ENCODE measurements around the gene PDK1.

DNA sequence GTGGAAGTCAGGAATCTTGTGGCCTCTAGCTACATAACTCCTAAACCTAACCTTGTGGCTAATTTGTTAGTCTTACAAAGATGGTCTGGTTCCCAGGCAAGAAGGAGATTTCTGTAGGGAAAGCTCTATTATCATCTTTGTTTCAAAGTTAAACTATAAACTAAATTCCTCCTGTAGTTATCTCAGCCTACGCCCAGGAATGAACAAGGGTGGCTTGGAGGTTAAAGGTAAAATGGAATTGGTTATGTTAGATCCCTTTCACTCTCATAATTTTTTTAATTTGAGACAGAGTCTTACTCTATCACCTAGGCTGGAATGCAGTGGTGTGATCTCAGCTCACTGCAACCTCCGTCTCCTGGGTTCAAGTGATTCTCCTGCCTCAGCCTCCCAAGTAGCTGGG is 24.6 kb upstream of the PDK1 start:
- TF ChIP-seq BHLHE40 (IDR thresholded peaks at IDR 0.05; ENCODE audit: borderline replicate concordance) = no peak
- TF ChIP-seq SP1 (IDR thresholded peaks at IDR 0.05) = no peak
- no peak for TF ChIP-seq SUZ12 (IDR thresholded peaks at IDR 0.05)
